GM10266 (cell line): Measurements from ENCODE around the gene HSD17B1.
A peak's percentile ranks its signal among the peaks of the same experiment; 100 is the strongest.
"Not testable (repeated sequence)": the region's sequence is repeated elsewhere in the genome, so short reads cannot be mapped to it uniquely, and the experiment has no call there.

ENCODE experiments used
- DNase-seq: peaks from one replicate; pipeline ENCODE4 v3.0.0; 2012; ENCODE audit errors: extremely low spot score
- CTCF ChIP-seq: IDR thresholded peaks from 2 replicates; pipeline ENCODE4 v1.5.1; 2012; ENCODE audit warnings: mild to moderate bottlenecking, low read depth; ENCODE audit not compliant: control insufficient read depth, insufficient read depth; ENCODE audit errors: missing control alignments

The HSD17B1 gene

DNA sequence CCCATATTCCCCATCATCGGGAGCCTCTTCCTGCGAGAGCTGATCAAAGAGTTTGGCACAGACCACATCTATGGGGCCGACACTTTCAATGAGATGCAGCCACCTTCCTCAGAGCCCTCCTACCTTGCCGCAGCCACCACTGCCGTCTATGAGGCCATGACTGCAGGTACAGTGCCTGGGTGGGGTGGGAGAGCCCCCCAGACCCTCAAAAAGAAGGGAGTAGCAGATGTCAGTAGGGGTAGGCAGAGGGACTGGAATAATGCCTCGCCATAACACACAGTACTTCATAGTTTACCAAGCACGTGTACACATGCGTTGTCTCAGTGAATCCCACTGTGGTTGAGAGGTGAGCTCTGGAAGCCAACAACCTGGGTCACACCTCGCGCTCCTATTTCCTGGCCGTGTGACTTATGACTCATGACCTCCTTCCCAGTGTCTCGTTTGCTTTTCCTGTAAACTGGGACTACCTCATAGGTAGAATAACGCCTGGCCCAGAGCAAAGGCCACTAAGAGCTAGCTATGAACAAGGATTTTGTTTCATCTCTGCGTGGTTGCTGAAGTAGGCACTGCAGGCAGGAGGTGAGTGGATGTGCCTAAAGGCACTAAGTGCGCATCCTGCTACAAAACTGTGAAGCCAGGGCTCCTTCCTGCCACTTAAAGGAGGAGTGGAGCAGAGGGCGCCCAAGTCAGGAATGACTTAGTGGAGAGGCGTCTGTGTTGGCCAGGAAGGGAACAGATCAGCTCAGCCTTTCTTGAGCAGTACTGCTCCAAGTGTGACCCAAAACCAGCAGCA, 11.5 kb upstream of the HSD17B1 start:
- TF ChIP-seq CTCF: no peak
- DNase-seq: no peak

- DNase-seq: no peak
- TF ChIP-seq CTCF: no peak
These were observed 9.3 kb upstream of the HSD17B1 start for GRCh38 chr17:42543190-42544079.

- no peak for DNase-seq
- TF ChIP-seq CTCF: no peak
These were observed 7.8 kb upstream of the HSD17B1 start for GRCh38 chr17:42544874-42545283.

DNA sequence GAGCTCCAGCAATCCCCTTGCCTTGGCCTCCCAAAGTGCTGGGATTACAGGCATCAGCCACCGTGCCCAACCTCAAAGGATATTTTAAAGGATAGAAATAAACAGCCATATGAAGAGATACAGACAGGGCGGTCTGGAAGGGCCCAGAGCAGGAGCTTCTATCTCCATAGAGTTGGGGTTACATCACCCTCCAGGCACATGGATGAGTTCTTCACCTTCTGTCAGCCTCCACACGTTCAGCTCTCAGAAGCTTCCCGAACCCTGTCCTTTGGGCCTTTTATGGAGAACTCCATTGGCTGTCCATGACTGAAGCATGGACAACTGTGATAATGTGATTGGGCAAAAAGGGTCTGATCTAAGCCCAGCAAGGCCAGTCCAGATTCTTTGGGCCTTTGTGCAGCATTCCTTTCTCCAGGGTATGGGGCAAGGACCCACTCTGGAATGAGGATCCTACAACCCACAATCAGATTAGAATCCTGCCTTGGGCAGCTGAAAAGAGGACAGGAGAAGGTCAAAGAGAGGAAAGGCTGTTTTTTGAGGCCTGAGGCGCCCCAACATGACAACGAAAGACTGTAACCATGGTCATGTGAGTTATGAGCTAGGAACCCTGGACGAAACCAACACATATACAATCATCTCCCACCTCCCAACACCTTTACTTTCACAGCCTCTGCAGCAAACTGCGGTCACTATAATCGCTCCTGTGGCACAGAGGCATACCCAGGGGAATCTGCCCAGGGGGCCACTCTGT, 6.8 kb upstream of the HSD17B1 start:
- DNase-seq: not testable (repeated sequence)

- TF ChIP-seq CTCF: no peak
- no peak for DNase-seq
These were observed 5.7 kb upstream of the HSD17B1 start for GRCh38 chr17:42547001-42547461.

DNA sequence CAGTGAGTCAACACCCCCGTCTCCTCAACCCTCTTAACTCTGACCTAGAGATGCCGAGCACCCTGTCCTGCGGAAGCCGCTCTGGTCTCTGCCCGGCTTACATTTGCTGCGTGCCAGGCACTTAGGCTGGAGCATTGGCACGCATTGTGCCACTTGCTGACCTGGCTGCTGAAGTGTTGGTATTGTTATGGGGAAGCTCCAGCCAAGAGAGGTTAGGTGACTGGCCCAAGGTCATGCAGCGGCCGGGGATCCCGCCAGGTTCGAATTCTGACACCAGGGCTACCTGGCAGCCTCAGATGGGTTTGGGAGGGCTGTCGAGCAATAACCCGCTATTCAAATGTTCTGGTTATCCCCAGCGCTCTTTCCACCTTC, 5.0 kb upstream of the HSD17B1 start:
- TF ChIP-seq CTCF: no peak
- DNase-seq: no peak

DNA sequence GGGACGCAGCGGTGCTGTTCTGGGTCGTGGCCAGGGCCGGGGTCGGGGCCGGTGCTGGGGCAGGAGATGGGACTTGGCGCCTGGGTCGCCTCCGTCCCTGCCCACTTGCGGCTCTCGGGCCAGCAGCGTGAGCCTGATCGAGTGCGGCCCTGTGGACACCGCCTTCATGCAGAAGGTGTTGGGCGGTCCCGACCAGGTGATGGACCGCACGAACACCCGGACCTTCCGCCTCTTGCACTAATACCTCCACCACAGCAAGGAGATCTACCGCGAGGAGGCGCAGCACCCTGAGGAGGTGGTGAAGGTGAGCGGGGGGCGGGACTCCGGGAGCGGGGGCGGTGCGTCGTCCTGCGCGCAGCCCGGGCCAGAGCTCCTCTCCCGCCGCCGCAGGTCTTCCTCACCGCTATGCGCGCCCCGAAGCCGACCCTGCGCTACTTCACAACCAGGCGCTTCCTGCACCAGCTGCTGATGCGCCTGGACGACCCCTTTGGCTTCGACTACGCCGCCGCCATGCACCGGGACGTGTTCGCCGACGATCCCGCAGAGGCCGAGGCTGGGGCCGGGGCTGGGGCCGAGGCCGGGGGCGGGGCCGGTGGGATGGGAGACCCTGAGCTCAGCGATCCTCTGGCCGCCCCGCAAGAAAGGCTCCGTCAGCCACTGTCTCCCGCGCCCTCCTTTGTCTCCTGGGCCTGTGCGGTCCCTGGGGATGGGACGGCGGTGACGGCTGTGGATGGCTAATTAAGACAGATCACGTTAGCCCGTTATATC, 4.5 kb upstream of the HSD17B1 start:
- peak; percentile 79 for TF ChIP-seq CTCF
- peak; percentile 93 for DNase-seq
